ENCODE measurements around the gene MRPS18A. TPM values are rescaled to one million over a fixed set of nuclear protein-coding genes. Genes with fewer than 3 reads are reported as not detected.
A peak's percentile ranks its signal among the peaks of the same experiment; 100 is the strongest.

The MRPS18A gene
- total and polyA plus RNA-seq, 2 experiments from 2014 or later = 33.7 to 39.2 TPM

DNA sequence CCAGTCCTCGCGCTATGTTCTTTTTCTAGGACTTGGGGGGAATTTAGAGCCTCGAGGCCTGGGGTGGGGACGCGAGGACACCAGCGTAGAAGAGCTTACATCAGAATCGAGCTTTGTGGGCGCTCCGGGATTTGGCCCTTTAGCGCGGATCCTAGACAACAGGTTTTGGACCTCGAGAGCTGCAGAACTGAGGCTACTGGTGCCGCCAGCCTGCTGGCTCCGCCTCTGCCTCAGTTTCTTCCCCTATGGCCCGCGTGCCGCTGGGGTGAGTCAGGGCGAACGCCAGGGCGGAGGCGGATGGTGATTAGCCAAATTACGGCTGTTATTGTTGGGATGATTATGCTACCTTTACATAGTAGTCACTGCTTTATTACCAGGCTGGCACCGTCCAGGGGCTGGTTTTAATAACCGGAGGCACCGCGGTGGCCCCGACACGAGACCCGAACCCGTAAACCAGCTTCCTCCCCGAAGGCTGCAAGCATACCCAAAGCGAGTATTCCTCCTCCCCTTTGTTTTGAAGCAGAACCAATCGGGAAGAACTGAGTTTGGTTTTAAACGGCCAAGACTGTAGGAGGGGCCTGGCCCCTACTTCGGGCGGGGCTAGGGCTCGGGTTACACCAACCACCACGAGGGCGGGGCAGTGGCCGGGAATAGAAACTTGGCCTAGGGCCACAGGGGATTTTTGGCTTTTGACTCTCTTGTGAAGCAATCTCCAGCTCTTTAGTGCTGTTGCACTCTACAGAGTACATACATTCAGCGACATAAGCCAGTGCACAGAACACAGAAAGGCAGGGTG lies 57.9 kb downstream of the MRPS18A start:
- TF ChIP-seq EZH2 (IDR thresholded peaks at IDR 0.05; ENCODE audit: insufficient read depth, poor library complexity, severe bottlenecking) = no peak
- Histone ChIP-seq H3K9me3 (ENCODE audit: low read depth) (no peaks in the 10 kb centered on the region), H3K27ac (peak overlapping the region; percentile 93), H3K4me3 (peak overlapping the region; percentile 100), H2AFZ (peak overlapping the region; percentile 85), H3K27me3 (replicated peaks; ENCODE audit: insufficient read depth) (no peaks in the 10 kb centered on the region), H3K9me2 (ENCODE audit: insufficient read depth) (no peaks in the 10 kb centered on the region), H3F3A (ENCODE audit: insufficient read depth) (peaks cover 17% of the 10 kb centered on the region), H4K20me1 (ENCODE audit: insufficient read depth) (no peaks in the 10 kb centered on the region), H3K79me2 (ENCODE audit: insufficient read depth) (peaks cover 43% of the 10 kb centered on the region), H3K4me2 (ENCODE audit: unreplicated experiment) (peak overlapping the region; percentile 93), H3K9ac (peak overlapping the region; percentile 98), H3K36me3 (ENCODE audit: low read depth) (peaks cover 21% of the 10 kb centered on the region), H3K4me1 (ENCODE audit: insufficient read depth) (peaks cover 21% of the 10 kb centered on the region)
- in situ Hi-C loops (cut with MboI) = no loop called here
- peak; percentile 98 for DNase-seq
- 1% methylated on average over 40 to 41 of the region's 41 CpGs for WGBS, 2 experiments (ENCODE audit: low coverage in 1 of 2, low lambda C conversion rate in 2 of 2, missing lambda C conversion rate in 2 of 2)

DNA sequence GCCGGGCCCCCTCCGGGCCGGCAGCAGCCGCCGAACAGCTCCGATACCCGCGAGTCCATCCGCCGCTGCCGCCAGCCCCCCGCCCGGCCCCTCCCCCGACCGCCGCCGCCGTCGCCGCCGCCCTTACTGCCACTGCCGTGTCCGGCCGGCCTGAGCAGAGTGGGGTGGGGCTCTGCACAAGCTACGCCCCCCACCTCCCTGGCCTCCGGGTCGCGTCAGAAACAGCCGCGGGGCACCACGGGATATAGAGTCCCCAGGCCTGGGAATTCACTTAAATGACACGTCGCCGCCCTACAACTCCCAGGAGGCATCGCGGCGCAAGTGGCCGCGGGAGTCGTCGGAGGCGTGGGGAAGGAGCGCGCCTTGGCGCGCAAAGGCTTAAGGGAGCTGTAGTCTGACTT lies 58.5 kb downstream of the MRPS18A start, which contains the start of gene GTPBP2:
GTPBP2 (minus strand) TSS at position 161 of the 401 bp plus-strand sequence; CDS start at position 59, 102 bp downstream.
- TF ChIP-seq EZH2phosphoT487 (IDR thresholded peaks at IDR 0.05; ENCODE audit: insufficient read depth, low read depth) (no peak), EZH2 (IDR thresholded peaks at IDR 0.05; ENCODE audit: insufficient read depth, poor library complexity, severe bottlenecking) (no peak)
- Histone ChIP-seq H3K36me3 (ENCODE audit: low read depth) (peaks cover 27% of the 10 kb centered on the region), H3K9me3 (ENCODE audit: low read depth) (no peaks in the 10 kb centered on the region), H3K9ac (peak within 1 kb of the TSS; percentile 98), H3K4me2 (ENCODE audit: unreplicated experiment) (peak within 1 kb of the TSS; percentile 93), H3K4me1 (ENCODE audit: insufficient read depth) (peaks cover 21% of the 10 kb centered on the region), H3F3A (ENCODE audit: insufficient read depth) (peaks cover 17% of the 10 kb centered on the region), H3K27me3 (replicated peaks; ENCODE audit: insufficient read depth) (no peaks in the 10 kb centered on the region), H4K20me1 (ENCODE audit: insufficient read depth) (no peaks in the 10 kb centered on the region), H2AFZ (peak within 1 kb of the TSS; percentile 85), H3K79me2 (ENCODE audit: insufficient read depth) (peaks cover 49% of the 10 kb centered on the region), H3K27ac (peak within 1 kb of the TSS; percentile 93), H3K9me2 (ENCODE audit: insufficient read depth) (no peaks in the 10 kb centered on the region), H3K4me3 (peak within 1 kb of the TSS; percentile 100)
- in situ Hi-C loops (cut with MboI) = no loop called here
- peak; percentile 100 for DNase-seq
- 0 to 1% methylated on average over 18 to 37 of the region's 46 CpGs for WGBS, 2 experiments (ENCODE audit: low coverage in 1 of 2, low lambda C conversion rate in 2 of 2, missing lambda C conversion rate in 2 of 2)

DNA sequence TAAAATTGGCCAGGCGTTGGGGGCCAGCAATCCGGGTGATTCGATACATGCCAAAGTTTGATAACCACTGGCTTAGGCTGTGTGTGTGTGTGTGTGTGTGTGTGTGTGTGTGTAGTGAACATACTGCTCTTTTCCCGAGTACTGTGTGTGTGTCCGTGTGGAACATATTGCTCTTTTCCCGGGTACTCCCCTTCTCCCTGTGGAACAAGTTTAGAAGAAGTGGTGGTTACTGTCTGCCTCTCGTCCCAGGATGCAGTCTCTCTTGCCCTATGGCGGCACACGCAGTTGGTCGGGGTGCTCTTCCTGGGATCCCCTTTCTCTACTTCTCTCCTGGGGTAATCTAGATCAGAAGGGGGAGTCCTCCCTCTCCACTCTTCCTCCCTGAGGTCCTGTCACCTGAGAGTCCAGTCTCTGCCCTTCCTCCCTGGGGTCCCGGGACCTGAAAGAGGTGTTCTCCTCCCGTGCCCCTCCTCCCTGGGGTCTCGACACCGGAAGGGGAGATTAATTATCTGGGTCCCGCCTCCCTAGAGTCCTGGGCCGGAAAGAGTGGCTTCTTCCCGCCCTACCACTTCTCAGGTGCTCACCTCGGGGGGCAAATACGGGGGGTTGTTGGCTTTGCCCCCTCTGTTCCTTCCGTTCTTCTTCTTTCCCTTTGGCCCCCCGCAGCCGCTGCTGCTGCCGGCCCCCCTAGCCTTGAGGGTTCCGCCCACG lies 59.0 kb downstream of the MRPS18A start:
- Histone ChIP-seq H3K4me1 (ENCODE audit: insufficient read depth) (peaks cover 21% of the 10 kb centered on the region), H3K4me3 (peak overlapping the region; percentile 100), H3K9me3 (ENCODE audit: low read depth) (no peaks in the 10 kb centered on the region), H3K9me2 (ENCODE audit: insufficient read depth) (no peaks in the 10 kb centered on the region), H3K36me3 (ENCODE audit: low read depth) (peaks cover 33% of the 10 kb centered on the region), H3K4me2 (ENCODE audit: unreplicated experiment) (peak overlapping the region; percentile 89), H3F3A (ENCODE audit: insufficient read depth) (peaks cover 17% of the 10 kb centered on the region), H3K79me2 (ENCODE audit: insufficient read depth) (peaks cover 54% of the 10 kb centered on the region), H3K27ac (peak overlapping the region; percentile 84), H4K20me1 (ENCODE audit: insufficient read depth) (no peaks in the 10 kb centered on the region), H3K9ac (peak overlapping the region; percentile 98), H3K27me3 (replicated peaks; ENCODE audit: insufficient read depth) (no peaks in the 10 kb centered on the region), H2AFZ (peak overlapping the region; percentile 60)
- in situ Hi-C loops (cut with MboI) = no loop called here
- 0 to 1% methylated on average over 15 to 25 of the region's 25 CpGs for WGBS, 2 experiments (ENCODE audit: low coverage in 1 of 2, low lambda C conversion rate in 2 of 2, missing lambda C conversion rate in 2 of 2)
- peak; percentile 62 for DNase-seq
- no peak for TF ChIP-seq EZH2phosphoT487 (IDR thresholded peaks at IDR 0.05; ENCODE audit: insufficient read depth, low read depth)

DNA sequence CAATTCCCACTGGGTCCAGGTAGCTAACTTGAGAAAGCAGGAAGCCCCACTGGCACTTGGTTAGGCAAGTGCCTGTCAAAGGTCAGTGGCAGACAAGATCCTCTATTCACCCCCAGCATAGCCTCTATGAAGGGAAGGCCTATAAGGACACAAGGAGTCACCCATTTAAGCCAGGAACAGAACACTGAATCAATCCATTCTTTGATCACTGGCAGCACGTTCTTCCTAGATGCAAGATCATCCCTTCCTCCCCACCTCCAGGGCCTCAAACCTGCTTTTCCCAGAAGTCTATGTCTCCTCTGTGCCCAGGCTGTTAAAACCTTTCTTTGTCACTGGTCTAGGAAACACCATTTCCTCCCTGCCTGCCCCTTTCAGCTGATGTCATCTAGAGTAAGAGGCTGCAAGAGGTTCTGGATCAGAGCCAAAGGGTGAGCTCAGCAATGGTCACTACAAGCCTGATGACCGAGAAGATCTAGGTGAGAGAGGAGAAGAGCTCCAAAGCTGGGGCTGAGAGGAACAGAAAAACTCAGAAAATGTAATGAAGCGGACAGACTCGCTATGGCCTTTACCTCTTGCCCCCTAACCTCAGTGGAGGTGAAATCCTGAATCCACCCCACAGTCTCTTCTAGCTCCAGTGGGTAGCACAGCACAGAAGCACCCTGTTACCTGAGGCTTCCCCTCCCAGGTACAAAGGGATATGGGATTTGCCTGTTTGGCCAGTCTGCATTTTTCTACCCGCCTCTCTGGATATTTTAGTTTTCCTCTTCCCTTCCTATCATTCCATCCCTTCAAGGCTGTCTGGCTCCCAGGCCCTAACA lies 60.4 kb downstream of the MRPS18A start:
- 38 to 47% methylated on average over 5 of the region's 5 CpGs for WGBS, 2 experiments (ENCODE audit: low coverage in 1 of 2, low lambda C conversion rate in 2 of 2, missing lambda C conversion rate in 2 of 2)
- Histone ChIP-seq H4K20me1 (ENCODE audit: insufficient read depth) (no peaks in the 10 kb centered on the region), H3K9me2 (ENCODE audit: insufficient read depth) (no peaks in the 10 kb centered on the region), H3K9me3 (ENCODE audit: low read depth) (no peaks in the 10 kb centered on the region), H3K9ac (peak overlapping the region; percentile 98), H3K4me3 (peak overlapping the region; percentile 100), H3K4me2 (ENCODE audit: unreplicated experiment) (peak overlapping the region; percentile 89), H3K4me1 (ENCODE audit: insufficient read depth) (peaks cover 21% of the 10 kb centered on the region), H3K27ac (peak overlapping the region; percentile 84), H3K27me3 (replicated peaks; ENCODE audit: insufficient read depth) (no peaks in the 10 kb centered on the region), H3K79me2 (ENCODE audit: insufficient read depth) (peaks cover 68% of the 10 kb centered on the region), H3K36me3 (ENCODE audit: low read depth) (peaks cover 46% of the 10 kb centered on the region), H3F3A (ENCODE audit: insufficient read depth) (peaks cover 17% of the 10 kb centered on the region), H2AFZ (no peak overlapping the region)
- in situ Hi-C loops (cut with MboI) = no loop called here
- TF ChIP-seq EZH2phosphoT487 (IDR thresholded peaks at IDR 0.05; ENCODE audit: insufficient read depth, low read depth) = no peak
- no peak for TF ChIP-seq EZH2 (IDR thresholded peaks at IDR 0.05; ENCODE audit: insufficient read depth, poor library complexity, severe bottlenecking)
- DNase-seq = peak; percentile 99

Data from GM23248 (cell line).